T follicular helper cell (primary cell): Measurements from ENCODE around the gene SLC35G2.
"Not testable (repeated sequence)": the region's sequence is repeated elsewhere in the genome, so short reads cannot be mapped to it uniquely, and the experiment has no call there.

Experiments used
- DNase-seq: peaks from one replicate; pipeline ENCODE4 v3.0.0-alpha.2; 2020; ENCODE audit warnings: low read depth

The SLC35G2 gene

GRCh38 chr3:136835089-136835812, 16.3 kb downstream of the SLC35G2 start:
- DNase-seq, result no peak

- DNase-seq, result no peak
These were observed 17.0 kb downstream of the SLC35G2 start for GRCh38 chr3:136835813-136836510.

GRCh38 chr3:136836511-136837156, 17.7 kb downstream of the SLC35G2 start:
- no peak for DNase-seq

GRCh38 chr3:136838641-136839555, 20.0 kb downstream of the SLC35G2 start:
- no peak for DNase-seq

- no peak for DNase-seq
These were observed 20.6 kb downstream of the SLC35G2 start for GRCh38 chr3:136839556-136839931.

GRCh38 chr3:136840252-136840651, 21.3 kb downstream of the SLC35G2 start:
- no peak for DNase-seq

- no peak for DNase-seq
These were observed 23.4 kb downstream of the SLC35G2 start for GRCh38 chr3:136842294-136842693.

- DNase-seq, result no peak
These were observed 25.8 kb downstream of the SLC35G2 start for GRCh38 chr3:136844724-136845123.

- no peak for DNase-seq
These were observed 33.3 kb downstream of the SLC35G2 start for GRCh38 chr3:136852180-136852579.

GRCh38 chr3:136856665-136857064, 37.7 kb downstream of the SLC35G2 start:
- DNase-seq, result no peak

GRCh38 chr3:136858381-136858780, 39.5 kb downstream of the SLC35G2 start:
- DNase-seq, result no peak

GRCh38 chr3:136860541-136860940, 41.6 kb downstream of the SLC35G2 start:
- no peak for DNase-seq

GRCh38 chr3:136861890-136862616, 43.1 kb downstream of the SLC35G2 start, which contains the start of gene NCK1:
TSS of gene NCK1 (plus strand) at chr3:136862208. CDS start at chr3:136928002, 65,794 bp downstream.
- peak; percentile 99 for DNase-seq

- DNase-seq, result peak; percentile 28
These were observed 43.8 kb downstream of the SLC35G2 start for GRCh38 chr3:136862617-136863322.

- DNase-seq, result no peak
These were observed 50.4 kb downstream of the SLC35G2 start for GRCh38 chr3:136869282-136869681.

- not testable (repeated sequence) for DNase-seq
These were observed 53.3 kb downstream of the SLC35G2 start for GRCh38 chr3:136872258-136872657.

- not testable (repeated sequence) for DNase-seq
These were observed 60.6 kb downstream of the SLC35G2 start for GRCh38 chr3:136879510-136879909.

GRCh38 chr3:136882571-136882970, 63.6 kb downstream of the SLC35G2 start:
- no peak for DNase-seq

- DNase-seq, result no peak
These were observed 65.2 kb downstream of the SLC35G2 start for GRCh38 chr3:136883967-136884720.
